Thyroid gland (tissue), 4 donors: ENCODE data around the gene SGCD.

Source experiments
- POLR2A ChIP-seq, 2 donors: fragments of 450-650 bp; IDR thresholded peaks; one replicate each; pipeline ENCODE4 v1.6.1; 2017; ENCODE audit warnings: antibody characterized with exemption in 2 of 2, mild to moderate bottlenecking in 2 of 2, moderate library complexity in 1 of 2
- TF ChIP-seq, protein P1 (sequence below), 6 experiments: fragments of 200-600 bp in 3 of 6; fragments of 450-650 bp in 3 of 6; sonication (generic) in 3 of 6; IDR thresholded peaks; one replicate each; pipeline ENCODE4 v1.5.1; 2016 to 2019; ENCODE audit warnings: antibody characterized with exemption in 6 of 6, mild to moderate bottlenecking in 2 of 6, inconsistent platforms in 1 of 6, moderate library complexity in 1 of 6

GRCh38 chr5:156706631-156707030 lies 379.7 kb downstream of the SGCD start:
- TF ChIP-seq, protein P1, sequence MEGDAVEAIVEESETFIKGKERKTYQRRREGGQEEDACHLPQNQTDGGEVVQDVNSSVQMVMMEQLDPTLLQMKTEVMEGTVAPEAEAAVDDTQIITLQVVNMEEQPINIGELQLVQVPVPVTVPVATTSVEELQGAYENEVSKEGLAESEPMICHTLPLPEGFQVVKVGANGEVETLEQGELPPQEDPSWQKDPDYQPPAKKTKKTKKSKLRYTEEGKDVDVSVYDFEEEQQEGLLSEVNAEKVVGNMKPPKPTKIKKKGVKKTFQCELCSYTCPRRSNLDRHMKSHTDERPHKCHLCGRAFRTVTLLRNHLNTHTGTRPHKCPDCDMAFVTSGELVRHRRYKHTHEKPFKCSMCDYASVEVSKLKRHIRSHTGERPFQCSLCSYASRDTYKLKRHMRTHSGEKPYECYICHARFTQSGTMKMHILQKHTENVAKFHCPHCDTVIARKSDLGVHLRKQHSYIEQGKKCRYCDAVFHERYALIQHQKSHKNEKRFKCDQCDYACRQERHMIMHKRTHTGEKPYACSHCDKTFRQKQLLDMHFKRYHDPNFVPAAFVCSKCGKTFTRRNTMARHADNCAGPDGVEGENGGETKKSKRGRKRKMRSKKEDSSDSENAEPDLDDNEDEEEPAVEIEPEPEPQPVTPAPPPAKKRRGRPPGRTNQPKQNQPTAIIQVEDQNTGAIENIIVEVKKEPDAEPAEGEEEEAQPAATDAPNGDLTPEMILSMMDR (IDR thresholded peaks at IDR 0.05): no peak
- TF ChIP-seq POLR2A (IDR thresholded peaks at IDR 0.05): no peak
